ENCODE measurements around the gene BPTF.

- TF ChIP-seq CTCF (IDR thresholded peaks at IDR 0.05) (no peak), EZH2 (IDR thresholded peaks at IDR 0.05) (no peak), EZH2phosphoT487 (IDR thresholded peaks at IDR 0.05) (no peak)
Observed at GRCh38 chr17:67999291-67999911, 174.1 kb downstream of the BPTF start.
